HG03558 (cell line): ENCODE measurements around the gene EIPR1.
"Not testable (repeated sequence)": the region's sequence is repeated elsewhere in the genome, so short reads cannot be mapped to it uniquely, and the experiment has no call there.

Experiments used
- ATAC-seq: cut with Tn5 transposase; IDR thresholded peaks from one replicate; pipeline ENCODE4 v1.9.1; 2021; ENCODE audit warnings: moderate number of reproducible peaks; ENCODE audit not compliant: unreplicated experiment; ENCODE audit errors: extremely low read depth

EIPR1 gene

GRCh38 chr2:3291750-3292149 is 85.9 kb downstream of the EIPR1 start:
- ATAC-seq = no peak

DNA sequence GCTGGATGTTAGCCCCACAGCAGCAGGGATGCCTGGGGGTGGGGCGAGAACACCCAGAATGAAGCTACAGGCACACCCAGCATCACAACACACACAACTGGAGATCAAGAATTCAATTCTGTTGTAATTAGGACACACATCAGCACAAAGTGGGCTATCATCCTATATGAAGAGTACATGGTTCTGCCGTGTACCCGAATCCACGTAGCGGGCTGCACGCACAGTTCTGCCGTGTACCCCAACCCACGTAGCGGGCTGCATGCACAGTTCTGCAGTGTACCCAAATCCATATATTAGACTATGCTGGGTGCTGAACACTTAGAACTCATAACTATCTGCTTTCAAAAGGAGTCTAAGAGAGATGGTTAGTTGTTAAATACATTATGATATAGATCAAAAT is 86.5 kb downstream of the EIPR1 start:
- ATAC-seq = no peak

GRCh38 chr2:3290655-3291054 is 87.0 kb downstream of the EIPR1 start:
- no peak for ATAC-seq

- no peak for ATAC-seq
These were observed 87.6 kb downstream of the EIPR1 start for GRCh38 chr2:3289971-3290370.

DNA sequence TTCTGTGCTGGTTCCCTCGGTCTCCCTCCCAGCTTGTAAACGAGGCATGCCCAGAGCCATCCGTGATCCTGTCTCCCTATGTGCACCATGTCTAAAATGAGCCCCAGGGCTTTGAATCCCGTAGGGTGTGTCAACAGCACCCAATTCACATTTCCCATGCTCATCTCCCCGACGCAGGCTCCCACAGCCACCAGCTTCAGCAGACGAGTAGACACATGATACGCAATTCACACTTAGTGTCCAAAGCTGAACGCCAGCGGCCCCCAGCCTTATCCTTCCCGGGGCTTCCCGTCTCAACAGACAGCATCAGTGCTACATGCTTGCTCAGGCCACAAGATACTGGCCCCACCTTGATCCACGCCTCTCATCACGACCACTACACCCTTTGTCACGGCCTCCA is 88.1 kb downstream of the EIPR1 start:
- ATAC-seq = no peak

GRCh38 chr2:3289171-3289515 is 88.5 kb downstream of the EIPR1 start:
- no peak for ATAC-seq

DNA sequence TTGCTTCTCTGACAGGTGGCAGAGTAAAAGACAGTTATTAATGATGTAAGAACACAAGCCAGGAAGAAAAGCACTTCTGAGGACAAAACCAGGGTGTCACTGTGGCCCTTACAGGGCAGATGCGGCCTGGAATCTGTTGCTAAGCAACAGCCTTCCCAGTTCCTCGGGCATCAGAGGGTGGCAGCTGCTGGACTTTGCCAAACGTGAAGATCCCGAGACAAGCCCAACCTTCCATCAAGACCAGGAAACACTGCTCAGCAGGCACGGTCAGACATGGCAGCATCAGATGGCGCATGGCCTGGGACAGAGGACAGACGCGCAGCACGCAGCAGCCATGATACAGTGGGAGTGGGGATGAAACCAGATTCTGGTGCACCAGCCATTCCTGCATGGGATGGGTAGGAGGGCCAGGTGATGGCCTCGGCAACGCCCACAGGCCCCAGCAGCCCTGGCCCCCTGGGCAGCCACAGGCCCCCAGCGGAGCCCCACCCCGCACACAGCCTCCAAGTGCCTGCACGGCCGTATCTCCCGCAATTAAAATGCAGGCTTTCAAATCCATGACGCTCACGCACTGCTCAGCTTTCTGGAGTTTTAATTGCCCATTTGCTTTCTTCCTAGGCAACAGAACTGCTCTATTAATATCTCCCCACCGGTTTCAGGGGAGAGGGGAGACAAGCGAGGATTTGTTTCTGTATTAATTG is 89.0 kb downstream of the EIPR1 start:
- no peak for ATAC-seq

DNA sequence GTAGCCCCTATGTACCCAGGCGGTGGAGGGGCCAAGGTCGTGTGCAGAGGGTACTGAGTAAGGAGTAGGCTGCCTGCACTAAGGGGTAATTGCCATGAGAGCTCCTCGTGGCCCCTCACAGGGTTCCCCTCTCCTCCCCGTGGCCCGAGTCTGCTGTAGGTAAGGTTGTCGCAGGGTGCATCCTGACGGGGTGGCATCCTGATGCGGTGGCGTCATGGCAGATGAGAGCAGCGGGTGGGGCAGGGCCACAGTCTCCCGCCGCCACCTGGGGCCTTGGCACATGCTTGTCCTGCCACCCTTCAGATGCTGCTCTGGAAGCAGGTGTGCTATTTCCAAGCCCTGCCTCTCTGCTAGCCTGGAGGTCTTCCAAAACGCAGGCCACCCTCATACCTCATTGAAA is 89.7 kb downstream of the EIPR1 start:
- ATAC-seq = no peak

DNA sequence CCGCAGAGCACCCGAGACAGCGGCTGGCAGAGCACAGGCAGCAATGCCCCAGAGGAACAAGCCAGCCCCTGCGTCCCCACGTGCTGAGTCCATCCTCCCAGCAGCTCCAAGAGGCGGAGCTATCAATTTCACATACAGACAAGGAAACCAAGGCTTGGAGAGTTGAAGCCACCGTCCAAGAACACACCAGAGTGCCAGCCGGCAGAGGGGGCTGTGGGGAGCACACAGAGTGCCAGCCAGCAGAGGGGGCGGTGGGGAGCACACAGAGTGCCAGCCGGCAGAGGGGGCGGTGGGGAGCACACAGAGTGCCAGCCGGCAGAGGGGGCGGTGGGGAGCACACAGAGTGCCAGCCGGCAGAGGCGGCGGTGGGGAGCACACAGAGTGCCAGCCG is 91.0 kb downstream of the EIPR1 start:
- not testable (repeated sequence) for ATAC-seq

- ATAC-seq = no peak
These were observed 91.5 kb downstream of the EIPR1 start for GRCh38 chr2:3285901-3286645.

- no peak for ATAC-seq
These were observed 92.7 kb downstream of the EIPR1 start for GRCh38 chr2:3284657-3285630.

DNA sequence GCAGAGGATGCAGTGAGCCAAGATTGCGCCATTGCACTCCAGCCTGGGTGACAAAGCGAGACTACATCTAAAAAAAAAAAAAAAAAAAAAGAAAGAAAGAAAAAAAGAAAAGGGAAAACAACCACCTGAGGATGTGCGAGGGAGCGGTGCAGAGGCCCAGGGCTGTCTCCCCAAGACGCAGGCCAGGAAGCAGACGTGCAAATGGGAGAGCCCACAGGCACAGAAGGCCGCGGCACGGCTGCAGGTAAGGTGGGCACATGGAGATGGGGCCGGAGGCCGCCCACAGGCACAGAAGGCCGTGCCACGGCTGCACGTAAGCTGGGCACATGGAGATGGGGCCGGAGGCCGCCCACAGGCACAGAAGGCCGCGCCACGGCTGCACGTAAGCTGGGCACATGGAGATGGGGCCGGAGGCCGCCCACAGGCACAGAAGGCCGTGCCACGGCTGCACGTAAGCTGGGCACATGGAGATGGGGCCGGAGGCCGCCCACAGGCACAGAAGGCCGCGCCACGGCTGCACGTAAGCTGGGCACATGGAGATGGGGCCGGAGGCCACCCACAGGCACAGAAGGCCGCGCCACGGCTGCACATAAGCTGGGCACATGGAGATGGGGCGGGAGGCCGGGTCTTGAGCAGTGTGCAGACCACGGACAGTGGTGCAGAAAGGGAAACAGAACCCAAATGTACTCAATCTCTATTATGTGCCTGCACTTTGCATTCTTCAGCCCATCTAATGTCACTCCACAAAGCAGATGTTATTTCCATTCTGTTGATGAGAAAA is 93.6 kb downstream of the EIPR1 start:
- ATAC-seq = not testable (repeated sequence)

DNA sequence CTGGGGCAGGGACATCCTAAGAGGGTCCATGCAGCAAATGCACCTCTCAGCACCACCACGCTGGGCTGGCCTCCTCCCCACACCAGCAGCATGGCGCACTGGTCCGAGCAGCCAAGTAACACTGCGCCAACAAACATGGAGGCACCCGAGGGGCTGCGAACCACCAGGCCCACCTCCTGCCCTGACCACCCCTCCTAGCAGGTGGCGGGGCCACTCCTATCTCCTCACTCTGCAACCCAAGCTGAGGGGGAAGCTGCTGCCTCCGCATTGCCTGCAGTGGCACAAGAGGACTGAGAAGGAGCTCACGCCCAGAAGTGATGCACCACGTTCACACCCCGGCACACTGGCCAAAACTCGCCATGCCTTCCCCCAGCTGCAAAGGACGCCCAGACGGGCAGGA is 94.4 kb downstream of the EIPR1 start:
- no peak for ATAC-seq

GRCh38 chr2:3282056-3282998 is 95.3 kb downstream of the EIPR1 start:
- ATAC-seq = no peak

DNA sequence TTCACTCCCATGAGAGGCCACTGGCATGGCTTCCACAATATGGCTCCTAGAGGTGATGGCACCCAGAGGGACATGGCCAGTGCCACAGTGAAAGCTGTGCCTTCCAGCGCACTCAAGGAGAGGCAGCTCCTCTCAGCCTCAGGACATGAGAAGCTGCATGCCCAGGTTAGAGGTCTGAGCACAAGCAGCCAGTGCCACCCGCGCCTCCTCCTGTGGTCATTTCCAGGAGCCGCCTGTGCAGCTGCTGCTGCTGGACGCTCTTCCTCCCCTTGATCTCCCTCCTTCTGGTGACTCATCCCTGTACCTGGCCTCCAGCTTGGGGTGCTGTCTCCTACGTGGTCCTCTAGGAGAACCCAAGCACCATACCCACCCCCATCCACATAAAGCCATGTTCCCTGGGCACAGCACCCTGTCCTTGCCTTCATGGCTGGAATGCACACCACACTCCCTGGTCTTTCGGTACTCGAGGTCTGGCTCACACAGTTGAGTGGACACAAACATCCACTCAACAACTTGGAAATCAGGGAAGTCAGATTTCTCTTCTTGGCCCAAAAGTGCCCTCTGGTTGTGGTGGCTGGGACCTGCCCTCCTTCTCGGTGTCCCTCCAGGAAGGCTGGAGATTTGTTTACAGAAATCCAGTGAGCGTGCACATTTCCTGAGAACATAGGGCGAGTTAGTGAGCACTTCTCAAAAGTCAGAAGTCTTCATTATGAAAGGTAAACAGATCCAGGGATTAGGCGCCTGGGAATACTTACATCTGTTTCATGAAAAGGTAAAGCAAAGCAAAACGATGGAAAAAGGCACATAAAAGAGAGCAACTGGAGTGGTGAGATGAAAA is 96.7 kb downstream of the EIPR1 start:
- no peak for ATAC-seq

DNA sequence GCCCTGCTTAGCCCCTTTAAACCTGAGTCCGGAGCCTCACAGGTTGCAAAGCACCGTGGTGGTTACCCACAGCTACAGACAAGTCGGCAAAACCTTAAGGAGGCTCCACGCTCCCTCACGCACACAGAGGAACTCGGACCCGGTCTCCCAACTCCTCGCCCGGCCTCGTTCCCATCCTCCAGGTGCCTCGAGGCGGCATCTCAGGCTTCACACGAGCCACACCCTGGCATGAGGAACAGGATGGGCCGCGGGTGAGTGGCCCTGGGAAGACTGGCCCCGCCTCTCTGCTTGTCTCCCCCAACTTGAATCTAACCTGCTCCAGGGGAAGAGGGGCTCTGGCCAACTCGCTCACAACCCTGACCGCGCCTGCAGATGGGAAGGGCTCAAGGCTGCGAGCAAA is 97.4 kb downstream of the EIPR1 start:
- no peak for ATAC-seq

DNA sequence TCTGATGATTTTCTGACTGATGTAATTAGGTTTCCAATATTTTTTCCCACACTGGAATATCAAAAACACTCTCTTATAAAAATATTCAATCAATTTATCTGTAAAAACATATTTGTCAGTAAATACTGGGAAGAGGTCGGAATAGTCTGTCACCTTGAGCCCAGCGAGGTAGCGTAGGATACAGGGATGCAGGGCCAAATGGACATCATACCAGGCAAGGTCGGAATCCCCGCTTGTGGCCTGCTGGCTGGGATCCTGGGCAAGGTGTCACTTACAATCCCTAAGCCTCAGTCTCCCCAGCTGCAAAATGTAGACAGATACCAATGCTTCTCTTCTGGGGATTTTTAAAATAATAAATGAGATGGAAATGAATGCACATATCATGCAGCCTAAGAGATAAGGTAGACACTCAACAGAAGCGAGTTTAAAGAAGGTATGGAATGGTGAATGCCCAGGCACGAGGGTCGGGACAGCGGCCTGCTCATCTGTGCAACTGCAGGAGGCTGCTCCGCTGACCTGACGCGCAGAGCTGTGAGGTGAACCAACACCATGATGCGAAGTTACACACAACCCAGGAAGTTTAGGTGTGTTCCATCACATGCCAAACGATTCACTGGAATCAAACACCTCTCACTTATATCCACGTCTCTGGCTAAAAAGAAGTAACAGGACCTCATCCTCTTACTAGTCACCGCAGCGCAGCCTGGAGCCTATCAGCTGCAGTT is 98.2 kb downstream of the EIPR1 start:
- ATAC-seq = no peak
